HepG2 (cell line): ENCODE results near the gene MCOLN1. TPM values are rescaled to one million over a fixed set of nuclear protein-coding genes. Genes with fewer than 3 reads are reported as not detected.

Experiments used
- ARID2 ChIP-seq: sonication (generic); formaldehyde crosslinking; IDR thresholded peaks from 2 replicates; pipeline ENCODE4 v1.8.1; 2022; ENCODE audit warnings: mild to moderate bottlenecking, missing genetic modification reagents, borderline replicate concordance
- HNRNPK ChIP-seq: fragments of 200-400 bp; formaldehyde crosslinking; IDR thresholded peaks from 2 replicates; pipeline ENCODE4 v1.6.1; 2018; ENCODE audit warnings: low read length, low read depth, moderate library complexity, mild to moderate bottlenecking; ENCODE audit not compliant: poor library complexity, severe bottlenecking
- IKZF1 ChIP-seq: fragments of 450-650 bp; IDR thresholded peaks from 2 replicates; pipeline ENCODE4 v1.7.1; 2016
- NFYC ChIP-seq: IDR thresholded peaks from 2 replicates; pipeline ENCODE4 v1.6.1; 2016; ENCODE audit warnings: missing genetic modification reagents, missing compliant biosample characterization
- NRL ChIP-seq: sonication (generic); formaldehyde crosslinking; IDR thresholded peaks from 2 replicates; pipeline ENCODE4 v1.5.0; 2020; ENCODE audit warnings: missing genetic modification reagents, mild to moderate bottlenecking, moderate library complexity, borderline replicate concordance
- REPIN1 ChIP-seq: sonication (generic); formaldehyde crosslinking; IDR thresholded peaks from 2 replicates; pipeline ENCODE4 v1.8.0; 2022; ENCODE audit warnings: missing genetic modification reagents, low read depth, mild to moderate bottlenecking, borderline replicate concordance
- SSRP1 ChIP-seq: IDR thresholded peaks from 2 replicates; pipeline ENCODE4 v1.6.1; 2016; ENCODE audit warnings: control low read depth
- TEF ChIP-seq: sonication (generic); formaldehyde crosslinking; IDR thresholded peaks from 2 replicates; pipeline ENCODE4 v1.5.0; 2020; ENCODE audit warnings: missing genetic modification reagents
- ZBTB21 ChIP-seq: sonication (generic); formaldehyde crosslinking; IDR thresholded peaks from 2 replicates; pipeline ENCODE4 v1.4.0; 2020; ENCODE audit warnings: missing genetic modification reagents
- ZBTB8A ChIP-seq: sonication (generic); formaldehyde crosslinking; IDR thresholded peaks from 2 replicates; pipeline ENCODE4 v1.4.0; 2020; ENCODE audit warnings: mild to moderate bottlenecking, low read depth, missing genetic modification reagents, borderline replicate concordance
- ZC3H4 ChIP-seq: sonication (generic); formaldehyde crosslinking; IDR thresholded peaks from 2 replicates; pipeline ENCODE4 v1.4.0; 2020; ENCODE audit warnings: missing genetic modification reagents, borderline replicate concordance
- ZFP82 ChIP-seq: sonication (generic); formaldehyde crosslinking; IDR thresholded peaks from 2 replicates; pipeline ENCODE4 v1.5.1; 2020; ENCODE audit warnings: mild to moderate bottlenecking, missing genetic modification reagents, borderline replicate concordance
- ZNF142 ChIP-seq: sonication (generic); formaldehyde crosslinking; IDR thresholded peaks from 2 replicates; pipeline ENCODE4 v1.4.0; 2020; ENCODE audit warnings: missing genetic modification reagents
- ZNF430 ChIP-seq: sonication (generic); formaldehyde crosslinking; IDR thresholded peaks from 2 replicates; pipeline ENCODE4 v1.9.0; 2021; ENCODE audit warnings: mild to moderate bottlenecking, missing genetic modification reagents
- ZNF7 ChIP-seq: IDR thresholded peaks from 2 replicates; pipeline ENCODE4 v1.6.1; 2016; ENCODE audit warnings: missing biosample characterization, missing genetic modification reagents
- ZNF747 ChIP-seq: sonication (generic); formaldehyde crosslinking; IDR thresholded peaks from 2 replicates; pipeline ENCODE4 v1.8.1; 2023; ENCODE audit warnings: missing genetic modification reagents, mild to moderate bottlenecking, borderline replicate concordance
- ZNF792 ChIP-seq: IDR thresholded peaks from 2 replicates; pipeline ENCODE4 v1.6.1; 2016
- polyA plus RNA-seq, 8 experiments: library from polyadenylated mRNA; depleted of rRNA in 3 of 8; stranded (reverse) in 7 of 8; unstranded in 1 of 8; fragments of >200 nt; fragmentation: Illumina TruSeq in 4 of 8; extraction: Trizol in 4 of 8; gene quantifications; 2 replicates each; pipeline versions ENCODE4 v1.2.1 to v1.2.3, GENCODE V29; 2011 to 2016; ENCODE audit warnings: low read depth in 4 of 8, missing spikeins in 1 of 8, mixed read lengths in 1 of 8; ENCODE audit not compliant: insufficient read depth in 1 of 8
- total RNA-seq, 5 experiments: library from RNA; depleted of rRNA; stranded (reverse); fragments of >200 nt; fragmentation: Illumina TruSeq; extraction: Trizol; gene quantifications; 2 replicates each; pipeline ENCODE4 v1.2.3, GENCODE V29; 2016; ENCODE audit warnings: low read depth in 1 of 5
- TF ChIP-seq, protein P1 (sequence below): sonication (generic); formaldehyde crosslinking; conservative IDR thresholded peaks from 2 replicates; pipeline ENCODE4 v1.4.0; 2020; ENCODE audit warnings: missing genetic modification reagents
- TF ChIP-seq, protein P2 (sequence below): sonication (generic); formaldehyde crosslinking; IDR thresholded peaks from 2 replicates; pipeline ENCODE4 v1.5.1; 2020; ENCODE audit warnings: mild to moderate bottlenecking, missing genetic modification reagents, moderate library complexity

The MCOLN1 gene
- total and polyA plus RNA-seq, 2 of the 13 experiments (the other 11 are each of a cell fraction or from before 2014, with no cell fraction given): 3.4 to 15.7 TPM

DNA sequence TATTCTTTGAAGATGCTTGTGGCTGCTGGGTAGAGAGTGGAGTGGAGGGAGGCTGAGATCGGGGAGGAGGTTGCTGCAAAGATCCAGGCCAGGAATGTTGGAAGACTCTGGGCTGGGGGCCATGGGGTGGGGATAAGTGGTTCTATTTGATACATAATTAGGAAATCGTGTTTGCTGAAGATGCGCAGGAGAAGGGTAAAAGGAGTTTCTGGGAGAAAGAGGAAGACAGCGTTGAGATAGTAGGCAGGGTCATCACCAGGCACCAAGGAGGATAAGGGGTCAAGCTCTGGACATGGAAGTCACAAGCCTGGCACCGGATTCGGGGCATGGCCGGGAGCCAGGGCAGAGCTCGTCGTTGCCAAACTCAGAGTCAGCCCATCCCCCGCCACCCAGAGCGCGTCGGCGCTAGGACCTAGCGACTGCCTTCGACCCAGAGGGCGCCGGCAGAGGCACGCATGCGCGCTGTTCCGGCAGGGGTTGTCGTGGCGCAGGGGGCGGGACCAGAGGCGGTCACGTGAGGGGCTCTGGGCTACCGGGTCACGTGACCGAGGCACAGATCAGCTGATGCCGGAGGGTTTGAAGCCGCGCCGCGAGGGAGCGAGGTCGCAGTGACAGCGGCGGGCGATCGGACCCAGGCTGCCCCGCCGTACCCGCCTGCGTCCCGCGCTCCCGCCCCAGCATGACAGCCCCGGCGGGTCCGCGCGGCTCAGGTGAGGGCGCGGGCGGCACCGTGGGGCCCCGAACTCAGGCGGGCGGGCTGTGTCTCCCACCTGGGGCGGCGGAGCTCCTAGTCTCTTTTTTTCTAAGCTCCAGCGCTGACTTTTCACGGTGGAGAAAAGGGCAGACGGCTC lies at the start of gene MCOLN1 (continued):
- TF ChIP-seq HNRNPK: peak; percentile 76
- no peak for TF ChIP-seq ZNF430 (CRISPR knock-in tag)
- TF ChIP-seq ARID2 (CRISPR knock-in tag): no peak
- no peak for TF ChIP-seq ZNF7 (CRISPR knock-in tag)
- no peak for TF ChIP-seq TEF (CRISPR knock-in tag)
- TF ChIP-seq ZC3H4: no peak
- TF ChIP-seq, protein P1, sequence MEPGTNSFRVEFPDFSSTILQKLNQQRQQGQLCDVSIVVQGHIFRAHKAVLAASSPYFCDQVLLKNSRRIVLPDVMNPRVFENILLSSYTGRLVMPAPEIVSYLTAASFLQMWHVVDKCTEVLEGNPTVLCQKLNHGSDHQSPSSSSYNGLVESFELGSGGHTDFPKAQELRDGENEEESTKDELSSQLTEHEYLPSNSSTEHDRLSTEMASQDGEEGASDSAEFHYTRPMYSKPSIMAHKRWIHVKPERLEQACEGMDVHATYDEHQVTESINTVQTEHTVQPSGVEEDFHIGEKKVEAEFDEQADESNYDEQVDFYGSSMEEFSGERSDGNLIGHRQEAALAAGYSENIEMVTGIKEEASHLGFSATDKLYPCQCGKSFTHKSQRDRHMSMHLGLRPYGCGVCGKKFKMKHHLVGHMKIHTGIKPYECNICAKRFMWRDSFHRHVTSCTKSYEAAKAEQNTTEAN: no peak
- peak; percentile 87 for TF ChIP-seq REPIN1 (CRISPR knock-in tag)
- no peak for TF ChIP-seq IKZF1
- TF ChIP-seq SSRP1: no peak
- no peak for TF ChIP-seq ZBTB21 (CRISPR knock-in tag)
- TF ChIP-seq, protein P2, sequence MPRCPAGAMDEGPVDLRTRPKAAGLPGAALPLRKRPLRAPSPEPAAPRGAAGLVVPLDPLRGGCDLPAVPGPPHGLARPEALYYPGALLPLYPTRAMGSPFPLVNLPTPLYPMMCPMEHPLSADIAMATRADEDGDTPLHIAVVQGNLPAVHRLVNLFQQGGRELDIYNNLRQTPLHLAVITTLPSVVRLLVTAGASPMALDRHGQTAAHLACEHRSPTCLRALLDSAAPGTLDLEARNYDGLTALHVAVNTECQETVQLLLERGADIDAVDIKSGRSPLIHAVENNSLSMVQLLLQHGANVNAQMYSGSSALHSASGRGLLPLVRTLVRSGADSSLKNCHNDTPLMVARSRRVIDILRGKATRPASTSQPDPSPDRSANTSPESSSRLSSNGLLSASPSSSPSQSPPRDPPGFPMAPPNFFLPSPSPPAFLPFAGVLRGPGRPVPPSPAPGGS (CRISPR knock-in tag): peak; percentile 43; the same call in 1 of the 2 replicates
- no peak for TF ChIP-seq NRL (CRISPR knock-in tag)
- peak; percentile 42 for TF ChIP-seq NFYC (CRISPR knock-in tag)
- no peak for TF ChIP-seq ZBTB8A (CRISPR knock-in tag)
- TF ChIP-seq ZNF792 (CRISPR knock-in tag): peak; percentile 94
- peak; percentile 74; the same call in 1 of the 2 replicates for TF ChIP-seq ZNF747 (CRISPR knock-in tag)
- TF ChIP-seq ZNF142 (CRISPR knock-in tag): no peak
- TF ChIP-seq ZFP82 (CRISPR knock-in tag): no peak; the same call in 1 of the 2 replicates
